GM06990 (cell line): Measurements from ENCODE around the gene CARNS1.

ENCODE experiments used
- DNase-seq: peaks from one replicate; pipeline ENCODE4 v3.0.0-alpha.2; 2011; ENCODE audit not compliant: insufficient read length; ENCODE audit errors: extremely low read depth
- H3K27me3 ChIP-seq: replicated peaks from 2 replicates; pipeline ENCODE4 v1.6.0; 2011; ENCODE audit warnings: low read length; ENCODE audit not compliant: control insufficient read depth, insufficient read depth
- H3K36me3 ChIP-seq: 2 replicates; pipeline ENCODE4 v1.5.1; 2011; ENCODE audit warnings: low read length; ENCODE audit not compliant: control insufficient read depth, insufficient read depth
- H3K4me3 ChIP-seq: replicated peaks from 2 replicates; pipeline ENCODE4 v1.5.1; 2011; ENCODE audit warnings: low read depth, mild to moderate bottlenecking, control low read depth, low read length
- TF ChIP-seq, protein P1 (sequence below): IDR thresholded peaks from 2 replicates; pipeline ENCODE4 v1.5.1; 2011; ENCODE audit warnings: low read length, control low read depth, mild to moderate bottlenecking, inconsistent platforms; ENCODE audit not compliant: insufficient read depth, poor library complexity, severe bottlenecking

The CARNS1 gene

DNA sequence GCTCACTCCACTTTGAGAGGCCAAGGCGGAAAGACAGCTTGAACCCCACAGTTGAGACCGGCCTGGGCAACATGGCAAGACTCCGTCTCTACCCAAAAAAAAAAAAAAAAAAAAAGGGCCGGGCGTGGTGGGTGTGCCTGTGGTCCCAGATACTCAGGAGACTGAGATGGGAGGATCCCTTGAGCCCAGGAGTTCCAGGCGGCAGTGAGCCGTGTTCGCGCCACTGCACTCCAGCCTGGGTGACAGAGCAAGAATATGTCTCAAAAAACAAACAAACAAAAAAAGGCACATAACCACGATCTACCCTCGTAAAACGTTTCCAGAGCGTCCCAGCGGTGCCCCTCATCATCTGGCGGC lies 24.6 kb upstream of the CARNS1 start:
- Histone ChIP-seq H3K36me3 (peaks cover 9% of the 10 kb centered on the region), H3K4me3 (peak overlapping the region; percentile 98), H3K27me3 (no peaks in the 10 kb centered on the region)
- TF ChIP-seq, protein P1, sequence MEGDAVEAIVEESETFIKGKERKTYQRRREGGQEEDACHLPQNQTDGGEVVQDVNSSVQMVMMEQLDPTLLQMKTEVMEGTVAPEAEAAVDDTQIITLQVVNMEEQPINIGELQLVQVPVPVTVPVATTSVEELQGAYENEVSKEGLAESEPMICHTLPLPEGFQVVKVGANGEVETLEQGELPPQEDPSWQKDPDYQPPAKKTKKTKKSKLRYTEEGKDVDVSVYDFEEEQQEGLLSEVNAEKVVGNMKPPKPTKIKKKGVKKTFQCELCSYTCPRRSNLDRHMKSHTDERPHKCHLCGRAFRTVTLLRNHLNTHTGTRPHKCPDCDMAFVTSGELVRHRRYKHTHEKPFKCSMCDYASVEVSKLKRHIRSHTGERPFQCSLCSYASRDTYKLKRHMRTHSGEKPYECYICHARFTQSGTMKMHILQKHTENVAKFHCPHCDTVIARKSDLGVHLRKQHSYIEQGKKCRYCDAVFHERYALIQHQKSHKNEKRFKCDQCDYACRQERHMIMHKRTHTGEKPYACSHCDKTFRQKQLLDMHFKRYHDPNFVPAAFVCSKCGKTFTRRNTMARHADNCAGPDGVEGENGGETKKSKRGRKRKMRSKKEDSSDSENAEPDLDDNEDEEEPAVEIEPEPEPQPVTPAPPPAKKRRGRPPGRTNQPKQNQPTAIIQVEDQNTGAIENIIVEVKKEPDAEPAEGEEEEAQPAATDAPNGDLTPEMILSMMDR = no peak
- no peak for DNase-seq

DNA sequence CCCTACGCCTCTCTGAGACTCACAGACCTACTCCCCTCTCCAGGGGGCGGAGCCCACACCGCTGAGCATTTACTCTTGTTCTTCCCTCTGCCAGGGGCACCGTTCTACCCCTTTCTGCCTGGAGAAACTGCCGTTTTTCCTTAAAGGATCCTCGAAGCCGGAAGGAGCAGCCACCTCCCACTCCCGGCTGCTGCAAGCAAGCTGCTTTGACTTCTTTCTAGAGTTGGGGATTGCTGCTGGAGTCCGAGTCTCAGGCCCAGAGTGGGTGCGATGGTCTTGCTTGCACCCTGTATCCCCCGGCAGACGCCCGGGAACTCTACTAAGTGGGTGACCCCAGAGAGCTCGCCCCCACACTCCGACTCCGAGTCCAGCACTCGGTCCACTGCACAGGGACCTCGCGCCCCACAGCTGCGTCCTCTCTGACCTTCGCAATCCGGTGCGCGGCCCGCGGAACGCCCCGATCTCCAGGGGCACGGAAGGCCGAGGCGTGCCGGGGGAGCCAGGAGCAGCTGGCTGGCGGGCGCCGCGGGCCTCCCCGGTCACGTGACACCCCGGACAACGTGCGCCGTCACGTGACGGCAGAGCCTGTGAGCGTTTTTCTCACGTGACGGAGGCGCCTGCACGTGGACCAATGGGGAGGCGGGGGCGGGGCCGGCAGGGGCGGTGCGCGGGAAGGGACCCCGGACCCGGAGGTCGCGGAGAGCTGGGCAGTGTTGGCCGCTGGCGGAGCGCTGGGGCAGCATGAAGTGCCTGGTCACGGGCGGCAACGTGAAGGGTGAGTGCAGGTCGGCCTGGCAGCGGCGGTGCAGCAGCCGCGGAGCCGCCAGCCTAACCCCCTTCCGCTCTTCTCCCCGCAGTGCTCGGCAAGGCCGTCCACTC lies 23.9 kb upstream of the CARNS1 start, which contains the start of gene RAD9A:
TSS of gene RAD9A (plus strand) at position 683 of the 879 bp plus-strand sequence. CDS start at position 742, 59 bp downstream.
- TF ChIP-seq, protein P1 = no peak
- H3K4me3 ChIP-seq = peak within 1 kb of the TSS; percentile 98
- DNase-seq = peak; percentile 95
- no peaks in the 10 kb centered on the region for H3K27me3 ChIP-seq
- peaks cover 12% of the 10 kb centered on the region for H3K36me3 ChIP-seq

DNA sequence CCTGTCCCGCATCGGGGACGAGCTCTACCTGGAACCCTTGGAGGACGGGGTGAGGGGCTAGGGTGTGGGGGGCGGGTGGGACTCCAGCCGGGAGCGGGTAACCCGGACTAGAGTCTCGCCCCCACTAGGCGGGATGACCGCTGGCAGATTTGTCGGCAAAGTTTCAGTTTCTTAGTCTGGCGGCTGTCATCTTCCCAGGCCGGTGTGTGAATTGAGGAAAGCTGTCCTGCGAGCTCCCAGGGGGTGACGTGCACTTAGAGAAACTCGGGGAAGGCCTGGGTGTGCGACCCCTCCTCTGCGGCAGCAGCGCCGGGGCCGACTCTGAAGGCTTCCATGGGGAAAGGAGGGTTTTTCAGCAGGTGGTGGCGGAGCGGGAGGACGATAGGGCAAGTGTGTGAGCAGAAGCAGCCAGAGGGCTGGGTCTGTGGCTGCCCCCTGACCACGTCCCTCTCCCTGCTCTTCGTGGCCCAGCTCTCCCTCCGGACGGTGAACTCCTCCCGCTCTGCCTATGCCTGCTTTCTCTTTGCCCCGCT lies 23.2 kb upstream of the CARNS1 start:
- DNase-seq = no peak
- Histone ChIP-seq H3K36me3 (peaks cover 13% of the 10 kb centered on the region), H3K4me3 (peak overlapping the region; percentile 98), H3K27me3 (no peaks in the 10 kb centered on the region)
- TF ChIP-seq, protein P1 = no peak

DNA sequence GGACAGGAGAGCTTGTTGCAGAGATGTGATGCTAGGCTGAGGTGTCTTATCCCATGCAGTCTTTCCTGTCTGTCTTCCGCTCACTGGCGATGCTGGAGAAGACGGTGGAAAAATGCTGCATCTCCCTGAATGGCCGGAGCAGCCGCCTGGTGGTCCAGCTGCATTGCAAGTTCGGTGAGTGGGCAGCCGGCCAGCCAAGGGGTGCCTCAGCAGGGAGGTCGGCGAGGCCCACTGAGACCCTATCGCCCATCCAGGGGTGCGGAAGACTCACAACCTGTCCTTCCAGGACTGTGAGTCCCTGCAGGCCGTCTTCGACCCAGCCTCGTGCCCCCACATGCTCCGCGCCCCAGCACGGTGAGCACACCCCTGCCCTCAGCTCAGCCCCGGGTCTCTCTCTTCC lies 22.0 kb upstream of the CARNS1 start:
- TF ChIP-seq, protein P1 = no peak
- DNase-seq = no peak
- Histone ChIP-seq H3K27me3 (no peaks in the 10 kb centered on the region), H3K36me3 (peaks cover 24% of the 10 kb centered on the region), H3K4me3 (no peak overlapping the region)

DNA sequence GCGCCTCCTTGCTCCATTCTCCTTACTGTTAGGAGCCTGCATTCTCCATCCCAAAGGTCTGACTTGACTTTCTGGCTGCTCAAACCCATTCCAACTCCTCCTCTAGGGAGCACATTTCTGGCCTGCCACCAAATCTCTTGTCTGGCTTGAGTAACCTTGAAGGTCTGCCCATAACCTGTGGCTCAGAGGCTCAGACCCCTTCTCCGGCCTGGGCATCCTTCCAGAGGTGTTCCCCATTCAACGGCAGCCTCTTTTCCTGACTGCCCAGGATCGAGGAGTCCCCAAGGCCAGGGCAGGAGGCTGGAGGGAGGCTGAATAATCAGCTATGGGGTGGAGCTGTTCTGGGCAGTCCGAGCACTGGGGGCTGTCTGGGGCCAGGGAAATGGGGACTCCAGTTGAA lies 21.5 kb upstream of the CARNS1 start:
- Histone ChIP-seq H3K36me3 (peaks cover 30% of the 10 kb centered on the region), H3K27me3 (no peaks in the 10 kb centered on the region), H3K4me3 (no peak overlapping the region)
- TF ChIP-seq, protein P1 = no peak
- no peak for DNase-seq
